Fibroblast of skin of scalp (primary cell): ENCODE measurements around the gene PCDHB4. TPM values are rescaled to one million over a fixed set of nuclear protein-coding genes. Genes with fewer than 3 reads are reported as not detected.
A peak's percentile ranks its signal among the peaks of the same experiment; 100 is the strongest.
"Not testable (repeated sequence)": the region's sequence is repeated elsewhere in the genome, so short reads cannot be mapped to it uniquely, and the experiment has no call there.

Experiments used
- DNase-seq: peaks from one replicate; pipeline ENCODE4 v3.0.0-alpha.2; 2013
- polyA plus RNA-seq, 2 experiments: library from polyadenylated mRNA; unstranded; fragments of 120-200 nt; gene quantifications; one replicate each; pipeline ENCODE4 v1.2.1, GENCODE V29; 2013; ENCODE audit not compliant: insufficient read length in 2 of 2

PCDHB4 gene
- 0.23 TPM for polyA plus RNA-seq (2013, experiment 1 of 2; ENCODE audit: insufficient read length)
- polyA plus RNA-seq (2013, experiment 2 of 2; ENCODE audit: insufficient read length): 0.27 TPM

DNA sequence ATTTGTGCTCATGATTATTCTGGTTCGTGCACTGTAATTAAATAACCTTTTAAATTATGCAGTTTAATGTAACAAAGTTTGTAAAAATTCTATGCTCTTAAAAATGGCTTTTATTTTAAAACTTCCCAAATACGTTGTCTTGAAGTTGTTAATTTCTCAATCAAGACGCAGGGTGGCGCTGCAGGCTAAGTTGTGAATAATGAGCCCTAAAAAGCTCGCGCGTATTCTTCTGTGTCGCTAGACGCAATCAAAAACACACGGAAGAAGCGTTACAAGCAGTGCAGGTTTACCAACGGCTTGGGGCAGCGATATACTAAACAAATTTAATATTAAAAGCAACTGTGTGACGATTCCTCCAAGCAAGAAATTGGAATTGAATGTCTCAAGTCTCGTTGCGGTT, at the start of gene PCDHB4:
TSS of gene PCDHB4 (plus strand) at position 256 of the 400 bp plus-strand sequence. CDS start 181 bp downstream, outside the sequence.
- DNase-seq: no peak

DNA sequence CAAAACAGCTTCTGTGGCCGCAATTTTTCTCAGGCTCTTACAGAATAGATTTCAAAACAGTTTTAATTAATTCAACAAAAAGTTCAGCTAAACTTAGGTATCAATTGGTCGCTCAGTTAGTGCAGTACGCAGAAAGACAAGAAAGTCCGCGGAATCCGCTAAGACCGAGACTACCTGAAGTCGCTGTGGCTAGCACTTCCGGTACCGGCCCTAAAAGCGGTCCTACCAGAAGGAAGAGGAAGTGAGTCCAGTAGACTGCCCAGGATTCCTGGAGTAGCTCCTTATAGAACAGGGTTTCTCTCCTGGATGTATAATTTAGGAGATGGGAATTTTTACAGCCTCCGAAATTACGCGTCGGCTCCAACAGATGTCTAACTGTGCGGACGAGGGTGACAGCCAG, 43.8 kb upstream of the PCDHB4 start:
- DNase-seq: no peak

DNA sequence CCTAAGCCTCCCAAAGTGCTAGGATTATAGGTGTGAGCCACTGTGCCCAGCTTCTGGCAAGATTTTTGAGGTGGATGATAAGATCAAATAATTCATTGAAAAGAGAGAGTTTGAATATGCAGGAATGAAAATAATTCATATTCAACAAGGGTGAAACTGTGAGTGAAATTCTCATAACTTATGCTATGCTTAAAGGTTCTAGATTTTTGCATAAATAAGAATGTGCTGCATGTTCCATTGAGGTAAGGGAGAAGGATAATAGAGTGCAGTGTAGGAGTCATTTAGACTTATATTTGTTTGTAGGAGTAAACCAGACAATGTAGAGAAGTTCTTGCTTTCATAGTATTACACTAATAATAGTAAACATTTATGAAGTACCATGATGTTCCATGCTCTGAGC, 39.4 kb upstream of the PCDHB4 start:
- no peak for DNase-seq

DNA sequence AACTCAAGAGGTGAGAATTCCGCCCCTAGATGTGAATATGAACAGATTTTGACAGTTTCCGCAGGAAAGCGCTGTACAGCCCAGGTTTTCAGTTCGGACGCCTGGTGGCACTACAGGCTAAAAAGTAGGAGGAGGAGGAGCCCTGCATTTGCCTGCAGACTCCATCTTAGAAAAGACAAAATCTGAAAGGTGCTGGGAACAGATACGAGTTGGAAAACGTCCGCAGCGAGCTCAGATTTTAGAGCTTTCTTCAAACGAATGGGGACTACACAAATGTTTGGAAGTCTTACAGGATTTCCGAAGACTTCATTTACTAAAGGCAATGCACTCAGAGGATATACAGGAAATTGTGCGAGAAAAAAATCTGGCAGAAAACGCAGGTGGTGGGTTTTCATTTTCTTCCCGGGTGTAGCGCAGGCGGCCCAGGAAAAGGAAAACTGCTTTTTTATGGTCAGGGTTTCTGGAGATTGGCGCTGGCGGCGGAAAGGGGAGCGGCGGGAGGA, 37.1 kb upstream of the PCDHB4 start:
- peak; percentile 48 for DNase-seq

DNA sequence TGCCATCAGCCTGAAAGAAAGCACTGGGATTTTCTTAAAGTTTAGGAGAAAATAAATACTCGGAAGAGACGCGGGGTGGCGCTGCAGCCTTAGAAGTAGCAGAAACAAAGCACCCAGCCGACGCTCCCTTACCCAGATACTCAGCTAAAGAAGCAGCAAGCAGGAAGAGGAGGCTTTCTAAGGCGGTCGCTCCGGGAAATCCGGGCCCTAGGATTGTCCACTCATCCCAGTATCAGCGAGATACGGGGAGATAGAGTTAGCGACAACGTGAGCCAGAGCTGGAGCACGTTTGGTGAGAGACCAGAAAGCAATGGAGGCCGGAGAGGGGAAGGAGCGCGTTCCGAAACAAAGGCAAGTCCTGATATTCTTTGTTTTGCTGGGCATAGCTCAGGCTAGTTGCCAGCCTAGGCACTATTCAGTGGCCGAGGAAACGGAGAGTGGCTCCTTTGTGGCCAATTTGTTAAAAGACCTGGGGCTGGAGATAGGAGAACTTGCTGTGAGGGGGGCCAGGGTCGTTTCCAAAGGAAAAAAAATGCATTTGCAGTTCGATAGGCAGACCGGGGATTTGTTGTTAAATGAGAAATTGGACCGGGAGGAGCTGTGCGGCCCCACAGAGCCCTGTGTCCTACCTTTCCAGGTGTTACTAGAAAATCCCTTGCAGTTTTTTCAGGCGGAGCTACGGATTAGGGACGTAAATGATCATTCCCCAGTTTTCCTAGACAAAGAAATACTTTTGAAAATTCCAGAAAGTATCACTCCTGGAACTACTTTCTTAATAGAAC, 26.9 kb upstream of the PCDHB4 start, which contains the start of gene PCDHB2:
TSS of gene PCDHB2 (plus strand) at position 135 of the 782 bp plus-strand sequence. CDS start at position 311, 176 bp downstream.
- peak; percentile 68 for DNase-seq

DNA sequence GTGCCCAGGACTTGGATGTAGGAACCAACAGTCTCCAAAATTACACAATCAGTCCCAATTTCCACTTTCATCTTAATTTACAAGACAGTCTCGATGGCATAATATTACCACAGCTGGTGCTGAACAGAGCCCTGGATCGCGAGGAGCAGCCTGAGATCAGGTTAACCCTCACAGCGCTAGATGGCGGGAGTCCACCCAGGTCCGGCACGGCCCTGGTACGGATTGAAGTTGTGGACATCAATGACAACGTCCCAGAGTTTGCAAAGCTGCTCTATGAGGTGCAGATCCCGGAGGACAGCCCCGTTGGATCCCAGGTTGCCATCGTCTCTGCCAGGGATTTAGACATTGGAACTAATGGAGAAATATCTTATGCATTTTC, 26.4 kb upstream of the PCDHB4 start:
- no peak for DNase-seq

DNA sequence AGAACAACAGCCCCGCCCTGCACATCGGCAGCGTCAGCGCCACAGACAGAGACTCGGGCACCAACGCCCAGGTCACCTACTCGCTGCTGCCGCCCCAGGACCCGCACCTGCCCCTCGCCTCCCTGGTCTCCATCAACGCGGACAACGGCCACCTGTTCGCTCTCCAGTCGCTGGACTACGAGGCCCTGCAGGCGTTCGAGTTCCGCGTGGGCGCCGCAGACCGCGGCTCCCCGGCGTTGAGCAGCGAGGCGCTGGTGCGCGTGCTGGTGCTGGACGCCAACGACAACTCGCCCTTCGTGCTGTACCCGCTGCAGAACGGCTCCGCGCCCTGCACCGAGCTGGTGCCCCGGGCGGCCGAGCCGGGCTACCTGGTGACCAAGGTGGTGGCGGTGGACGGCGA, 25.4 kb upstream of the PCDHB4 start:
- DNase-seq: not testable (repeated sequence)

DNA sequence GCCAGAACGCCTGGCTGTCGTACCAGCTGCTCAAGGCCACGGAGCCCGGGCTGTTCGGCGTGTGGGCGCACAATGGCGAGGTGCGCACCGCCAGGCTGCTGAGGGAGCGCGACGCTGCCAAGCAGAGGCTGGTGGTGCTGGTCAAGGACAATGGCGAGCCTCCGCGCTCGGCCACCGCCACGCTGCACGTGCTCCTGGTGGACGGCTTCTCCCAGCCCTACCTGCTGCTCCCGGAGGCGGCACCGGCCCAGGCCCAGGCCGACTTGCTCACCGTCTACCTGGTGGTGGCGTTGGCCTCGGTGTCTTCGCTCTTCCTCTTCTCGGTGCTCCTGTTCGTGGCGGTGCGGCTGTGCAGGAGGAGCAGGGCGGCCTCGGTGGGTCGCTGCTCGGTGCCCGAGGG, 25.0 kb upstream of the PCDHB4 start:
- DNase-seq: not testable (repeated sequence)

DNA sequence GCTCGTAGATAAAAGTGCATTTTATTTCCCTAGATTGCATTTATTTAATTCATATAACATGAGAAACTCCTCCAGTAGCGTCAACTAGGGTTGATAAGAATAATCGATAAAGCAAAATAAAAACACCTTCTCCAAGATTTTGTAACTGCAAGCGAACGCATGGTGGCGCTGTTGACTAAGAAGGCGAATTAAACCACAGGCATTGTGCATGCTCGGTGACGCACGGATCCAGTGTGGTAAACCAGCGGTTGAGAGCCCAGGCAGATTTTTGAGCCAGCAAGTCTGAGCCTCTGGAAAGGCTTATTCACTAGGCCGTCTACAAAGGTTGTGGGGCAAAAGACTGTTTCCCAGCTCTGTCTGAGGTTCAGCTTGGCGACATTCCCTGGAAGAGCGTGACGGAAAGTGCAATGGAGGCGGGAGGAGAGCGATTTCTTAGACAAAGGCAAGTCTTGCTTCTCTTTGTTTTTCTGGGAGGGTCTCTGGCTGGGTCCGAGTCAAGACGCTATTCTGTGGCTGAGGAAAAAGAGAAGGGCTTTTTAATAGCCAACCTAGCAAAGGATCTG, 21.3 kb upstream of the PCDHB4 start, which contains the start of gene PCDHB3:
TSS of gene PCDHB3 (plus strand) at position 231 of the 563 bp plus-strand sequence. CDS start at position 408, 177 bp downstream.
- peak; percentile 32 for DNase-seq

DNA sequence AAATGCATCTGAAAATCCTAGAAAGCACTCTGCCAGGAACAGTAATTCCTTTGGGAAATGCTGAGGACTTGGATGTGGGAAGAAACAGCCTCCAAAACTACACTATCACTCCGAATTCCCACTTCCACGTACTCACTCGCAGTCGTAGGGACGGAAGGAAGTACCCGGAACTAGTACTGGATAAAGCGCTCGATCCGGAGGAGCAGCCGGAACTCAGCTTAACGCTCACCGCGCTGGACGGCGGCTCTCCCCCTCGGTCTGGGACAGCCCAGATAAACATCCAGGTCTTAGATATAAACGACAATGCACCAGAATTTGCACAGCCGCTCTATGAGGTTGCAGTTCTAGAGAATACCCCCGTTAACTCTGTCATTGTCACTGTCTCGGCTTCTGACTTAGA, 20.6 kb upstream of the PCDHB4 start:
- no peak for DNase-seq

DNA sequence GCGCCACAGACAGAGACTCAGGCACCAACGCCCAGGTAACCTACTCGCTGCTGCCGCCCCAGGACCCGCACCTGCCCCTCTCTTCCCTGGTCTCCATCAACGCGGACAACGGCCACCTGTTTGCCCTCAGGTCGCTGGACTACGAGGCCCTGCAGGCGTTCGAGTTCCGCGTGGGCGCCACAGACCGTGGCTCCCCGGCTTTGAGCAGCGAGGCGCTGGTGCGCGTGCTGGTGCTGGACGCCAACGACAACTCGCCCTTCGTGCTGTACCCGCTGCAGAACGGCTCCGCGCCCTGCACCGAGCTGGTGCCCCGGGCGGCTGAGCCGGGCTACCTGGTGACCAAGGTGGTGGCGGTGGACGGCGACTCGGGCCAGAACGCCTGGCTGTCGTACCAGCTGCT, 19.5 kb upstream of the PCDHB4 start:
- not testable (repeated sequence) for DNase-seq

DNA sequence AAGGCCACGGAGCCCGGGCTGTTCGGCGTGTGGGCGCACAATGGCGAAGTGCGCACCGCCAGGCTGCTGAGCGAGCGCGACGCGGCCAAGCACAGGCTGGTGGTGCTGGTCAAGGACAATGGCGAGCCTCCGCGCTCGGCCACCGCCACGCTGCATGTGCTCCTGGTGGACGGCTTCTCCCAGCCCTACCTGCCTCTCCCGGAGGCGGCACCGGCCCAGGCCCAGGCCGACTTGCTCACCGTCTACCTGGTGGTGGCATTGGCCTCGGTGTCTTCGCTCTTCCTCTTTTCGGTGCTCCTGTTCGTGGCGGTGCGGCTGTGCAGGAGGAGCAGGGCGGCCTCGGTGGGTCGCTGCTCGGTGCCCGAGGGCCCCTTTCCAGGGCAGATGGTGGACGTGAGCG, 19.1 kb upstream of the PCDHB4 start:
- DNase-seq: not testable (repeated sequence)

DNA sequence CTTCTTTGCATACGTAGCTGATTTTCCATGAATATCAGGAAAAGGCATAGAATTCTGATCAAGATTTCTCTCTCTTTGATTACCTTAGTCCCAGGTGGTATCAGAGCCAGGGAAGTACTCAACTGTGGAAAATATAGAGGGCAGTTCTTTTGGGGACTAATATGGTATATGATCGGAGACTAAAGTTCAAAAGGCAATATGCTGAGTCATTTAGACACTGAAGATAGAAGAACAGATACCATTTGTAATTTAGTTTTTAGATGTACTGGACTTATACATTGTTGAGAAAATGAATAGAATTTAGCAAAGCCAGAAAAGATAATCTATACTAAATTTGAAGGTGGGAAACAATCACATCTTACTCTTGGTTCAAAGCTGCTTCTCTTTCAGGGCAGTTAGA, 16.3 kb upstream of the PCDHB4 start:
- no peak for DNase-seq

DNA sequence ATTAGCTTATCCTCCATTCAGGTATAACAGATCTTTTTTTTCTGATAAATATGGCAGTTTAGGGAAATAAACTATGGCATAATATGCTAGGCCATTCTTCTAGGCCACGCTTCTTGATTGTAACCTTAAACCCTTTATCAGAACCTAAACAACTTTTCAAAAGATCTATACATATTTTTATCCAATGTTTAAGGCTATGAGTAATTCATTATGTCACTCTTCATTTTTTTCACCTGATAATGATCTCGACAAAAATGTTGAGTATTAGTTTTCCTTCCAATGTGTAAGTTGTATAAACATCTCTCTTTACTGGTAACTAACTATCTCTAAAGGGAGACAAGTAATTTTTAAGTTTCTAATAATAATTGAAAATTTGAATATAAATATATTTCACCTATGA, 2.4 kb upstream of the PCDHB4 start:
- DNase-seq: no peak

DNA sequence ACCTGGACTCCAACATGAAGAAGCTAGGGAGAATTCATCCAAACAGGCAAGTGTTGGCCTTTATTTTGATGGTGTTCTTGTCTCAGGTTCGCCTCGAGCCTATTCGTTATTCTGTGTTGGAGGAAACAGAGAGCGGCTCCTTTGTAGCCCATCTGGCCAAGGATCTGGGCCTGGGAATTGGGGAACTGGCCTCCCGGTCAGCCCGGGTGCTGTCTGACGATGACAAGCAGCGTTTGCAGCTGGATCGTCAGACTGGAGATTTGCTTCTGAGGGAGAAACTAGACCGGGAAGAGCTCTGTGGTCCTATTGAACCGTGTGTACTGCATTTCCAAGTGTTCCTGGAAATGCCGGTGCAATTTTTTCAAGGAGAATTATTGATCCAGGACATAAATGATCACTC, 367 bp downstream of the PCDHB4 start:
- DNase-seq: no peak

DNA sequence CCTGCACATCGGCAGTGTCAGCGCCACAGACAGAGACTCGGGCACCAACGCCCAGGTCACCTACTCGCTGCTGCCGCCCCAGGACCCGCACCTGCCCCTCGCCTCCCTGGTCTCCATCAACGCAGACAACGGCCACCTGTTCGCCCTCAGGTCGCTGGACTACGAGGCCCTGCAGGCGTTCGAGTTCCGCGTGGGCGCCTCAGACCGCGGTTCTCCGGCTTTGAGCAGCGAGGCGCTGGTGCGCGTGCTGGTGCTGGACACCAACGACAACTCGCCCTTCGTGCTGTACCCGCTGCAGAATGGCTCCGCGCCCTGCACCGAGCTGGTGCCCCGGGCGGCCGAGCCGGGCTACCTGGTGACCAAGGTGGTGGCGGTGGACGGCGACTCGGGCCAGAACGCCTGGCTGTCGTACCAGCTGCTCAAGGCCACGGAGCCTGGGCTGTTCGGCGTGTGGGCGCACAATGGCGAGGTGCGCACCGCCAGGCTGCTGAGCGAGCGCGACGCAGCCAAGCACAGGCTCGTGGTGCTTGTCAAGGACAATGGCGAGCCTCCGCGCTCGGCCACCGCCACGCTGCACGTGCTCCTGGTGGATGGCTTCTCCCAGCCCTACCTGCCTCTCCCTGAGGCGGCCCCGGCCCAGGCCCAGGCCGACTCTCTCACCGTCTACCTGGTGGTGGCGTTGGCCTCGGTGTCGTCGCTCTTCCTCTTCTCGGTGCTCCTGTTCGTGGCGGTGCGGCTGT, 1.9 kb downstream of the PCDHB4 start:
- not testable (repeated sequence) for DNase-seq

DNA sequence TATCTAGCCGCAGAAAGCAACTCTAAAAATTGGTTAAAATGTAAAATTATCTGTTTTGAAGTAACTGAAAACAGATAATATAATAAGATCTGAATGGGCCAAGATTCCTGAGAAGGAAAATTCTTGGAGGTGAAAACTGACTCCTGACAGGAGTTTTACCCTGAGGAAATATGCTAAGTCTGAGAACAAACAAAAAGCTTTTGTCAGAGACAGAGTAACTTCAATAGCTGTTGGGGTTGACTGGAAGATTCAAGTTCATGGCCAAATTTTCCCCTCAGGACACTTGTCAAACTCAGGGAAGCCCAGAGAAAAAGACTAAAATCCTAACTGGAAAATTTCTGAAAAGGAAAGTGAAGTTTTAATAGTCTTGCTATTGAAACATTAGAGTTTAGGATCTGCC, 5.7 kb downstream of the PCDHB4 start:
- no peak for DNase-seq

DNA sequence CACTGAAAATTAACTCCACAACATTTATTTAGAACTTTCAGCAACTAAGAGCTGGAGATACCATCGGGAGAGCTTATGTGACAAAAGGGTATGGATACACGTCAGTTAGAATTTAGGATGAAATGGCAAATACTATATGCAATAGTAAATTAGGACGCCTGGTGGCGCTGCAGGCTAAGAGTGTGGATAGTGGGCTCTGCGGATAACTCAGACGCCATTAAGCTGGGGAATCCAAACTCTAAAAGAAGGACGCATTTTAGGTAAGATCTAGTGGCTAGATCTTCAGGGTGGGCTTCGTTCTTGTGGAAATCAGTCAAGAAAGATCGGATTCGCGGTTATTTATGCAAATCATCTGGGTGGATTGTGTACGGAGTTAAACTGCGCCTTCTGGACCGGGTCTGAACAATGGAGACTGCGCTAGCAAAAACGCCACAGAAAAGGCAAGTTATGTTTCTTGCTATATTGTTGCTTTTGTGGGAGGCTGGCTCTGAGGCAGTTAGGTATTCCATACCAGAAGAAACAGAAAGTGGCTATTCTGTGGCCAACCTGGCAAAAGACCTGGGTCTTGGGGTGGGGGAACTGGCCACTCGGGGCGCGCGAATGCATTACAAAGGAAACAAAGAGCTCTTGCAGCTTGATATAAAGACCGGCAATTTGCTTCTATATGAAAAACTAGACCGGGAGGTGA, 13.6 kb downstream of the PCDHB4 start, which contains the start of gene PCDHB5:
TSS of gene PCDHB5 (plus strand) at position 177 of the 688 bp plus-strand sequence. CDS start at position 406, 229 bp downstream.
- peak; percentile 19 for DNase-seq

DNA sequence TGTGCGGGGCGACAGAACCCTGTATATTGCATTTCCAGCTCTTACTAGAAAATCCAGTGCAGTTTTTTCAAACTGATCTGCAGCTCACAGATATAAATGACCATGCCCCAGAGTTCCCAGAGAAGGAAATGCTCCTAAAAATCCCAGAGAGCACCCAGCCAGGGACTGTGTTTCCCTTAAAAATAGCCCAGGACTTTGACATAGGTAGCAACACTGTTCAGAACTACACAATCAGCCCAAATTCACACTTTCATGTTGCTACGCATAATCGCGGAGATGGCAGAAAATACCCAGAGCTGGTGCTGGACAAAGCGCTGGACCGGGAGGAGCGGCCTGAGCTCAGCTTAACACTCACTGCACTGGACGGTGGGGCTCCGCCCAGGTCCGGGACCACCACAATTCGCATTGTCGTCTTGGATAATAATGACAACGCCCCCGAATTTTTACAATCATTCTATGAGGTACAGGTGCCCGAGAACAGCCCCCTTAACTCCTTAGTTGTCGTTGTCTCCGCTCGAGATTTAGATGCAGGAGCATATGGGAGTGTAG, 14.2 kb downstream of the PCDHB4 start:
- no peak for DNase-seq

DNA sequence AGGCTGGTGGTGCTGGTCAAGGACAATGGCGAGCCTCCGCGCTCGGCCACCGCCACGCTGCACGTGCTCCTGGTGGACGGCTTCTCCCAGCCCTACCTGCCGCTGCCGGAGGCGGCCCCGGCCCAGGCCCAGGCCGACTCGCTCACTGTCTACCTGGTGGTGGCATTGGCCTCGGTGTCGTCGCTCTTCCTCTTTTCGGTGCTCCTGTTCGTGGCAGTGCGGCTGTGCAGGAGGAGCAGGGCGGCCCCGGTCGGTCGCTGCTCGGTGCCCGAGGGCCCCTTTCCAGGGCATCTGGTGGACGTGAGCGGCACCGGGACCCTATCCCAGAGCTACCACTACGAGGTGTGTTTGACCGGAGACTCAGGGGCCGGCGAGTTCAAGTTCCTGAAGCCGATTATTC, 15.7 kb downstream of the PCDHB4 start:
- DNase-seq: not testable (repeated sequence)

DNA sequence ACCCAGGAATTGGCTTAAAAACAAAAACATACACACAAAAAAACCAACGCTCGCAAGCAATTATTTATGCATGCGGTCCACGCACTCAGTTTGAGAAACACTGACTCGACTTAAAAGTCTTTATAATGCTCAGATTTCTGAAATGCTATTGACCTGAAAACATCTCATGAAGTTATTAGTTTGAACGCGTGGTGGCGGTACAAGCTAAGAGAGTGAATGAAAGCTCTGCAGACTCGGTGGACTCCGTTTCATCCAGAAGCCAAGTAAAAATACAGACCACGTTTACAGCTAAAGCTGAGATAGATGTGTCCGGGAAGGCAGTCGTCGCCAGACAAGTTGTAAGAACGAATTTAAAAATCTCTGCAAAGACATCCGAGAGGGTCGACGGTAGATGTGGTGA, 28.2 kb downstream of the PCDHB4 start, which contains the start of gene PCDHB6:
TSS of gene PCDHB6 (plus strand) at position 246 of the 400 bp plus-strand sequence. CDS start 201 bp downstream, outside the sequence.
- DNase-seq: peak; percentile 6
